T-helper 1 cell treated with Interleukin-12 subunit alpha and Interleukin-12 subunit beta and Interleukin-4 antibody, amounts not matched to agents 30 ng/mL and 1 ng/mL, for 36 hours (primary cell): Measurements from ENCODE around the gene STK11IP. TPM values are rescaled to one million over a fixed set of nuclear protein-coding genes. Genes with fewer than 3 reads are reported as not detected.

Experiments used
- intact Hi-C: fragments of 100-400 bp; cut with micrococcal nuclease; formaldehyde crosslinking; loops from one replicate; pipeline ENCODE4 v1.15.1; 2024
- total RNA-seq: library from RNA; stranded (reverse); gene quantifications from 2 replicates; pipeline ENCODE4 v1.2.3, GENCODE V29; 2022

Gene STK11IP
- total RNA-seq, 1 donor from 2014 or later = 38.7 TPM

DNA sequence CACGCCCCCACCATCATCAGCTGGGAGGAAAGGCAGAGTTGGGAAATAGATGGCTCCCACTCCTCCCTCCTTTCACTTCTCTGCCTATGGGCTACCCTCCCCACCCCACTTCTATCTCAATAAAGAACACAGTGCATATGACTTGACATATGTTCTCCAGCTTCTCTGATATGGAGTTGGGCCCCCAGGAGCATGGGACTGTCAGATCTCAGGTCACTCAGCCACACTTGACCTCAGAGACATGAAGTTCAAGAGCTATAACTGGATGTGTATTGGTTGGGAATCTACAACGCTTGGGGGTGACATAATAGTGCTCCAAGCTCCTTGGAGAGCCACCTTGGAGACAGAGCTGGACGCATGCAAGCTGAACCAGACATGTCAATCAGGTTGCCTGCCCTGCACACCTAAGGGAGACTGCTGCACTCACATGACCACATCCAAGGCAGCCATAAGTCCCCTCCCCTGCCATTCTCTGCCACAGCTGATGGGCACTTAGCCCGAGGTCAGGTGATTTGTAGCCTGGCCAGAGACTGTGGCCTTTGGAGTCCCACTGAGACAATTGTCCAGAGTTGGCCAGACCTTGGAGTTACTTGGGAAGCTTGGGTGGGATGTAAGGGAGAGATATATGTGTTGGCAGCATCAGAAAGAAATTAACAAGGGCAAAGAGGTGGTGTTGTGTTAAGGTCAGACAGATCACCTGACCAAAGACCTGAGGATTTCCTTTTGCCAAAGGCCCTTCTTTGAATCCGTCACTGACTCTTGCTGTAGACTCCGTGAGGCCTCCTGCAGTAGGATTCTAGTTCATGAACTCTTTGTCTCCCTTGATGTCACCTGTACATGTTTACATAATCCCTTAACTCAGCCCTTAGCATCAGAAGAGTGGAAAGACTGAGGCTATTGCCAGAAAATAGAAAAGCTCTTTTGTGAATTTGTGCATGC lies 21.8 kb upstream of the STK11IP start:
- intact Hi-C loops = no loop called here

DNA sequence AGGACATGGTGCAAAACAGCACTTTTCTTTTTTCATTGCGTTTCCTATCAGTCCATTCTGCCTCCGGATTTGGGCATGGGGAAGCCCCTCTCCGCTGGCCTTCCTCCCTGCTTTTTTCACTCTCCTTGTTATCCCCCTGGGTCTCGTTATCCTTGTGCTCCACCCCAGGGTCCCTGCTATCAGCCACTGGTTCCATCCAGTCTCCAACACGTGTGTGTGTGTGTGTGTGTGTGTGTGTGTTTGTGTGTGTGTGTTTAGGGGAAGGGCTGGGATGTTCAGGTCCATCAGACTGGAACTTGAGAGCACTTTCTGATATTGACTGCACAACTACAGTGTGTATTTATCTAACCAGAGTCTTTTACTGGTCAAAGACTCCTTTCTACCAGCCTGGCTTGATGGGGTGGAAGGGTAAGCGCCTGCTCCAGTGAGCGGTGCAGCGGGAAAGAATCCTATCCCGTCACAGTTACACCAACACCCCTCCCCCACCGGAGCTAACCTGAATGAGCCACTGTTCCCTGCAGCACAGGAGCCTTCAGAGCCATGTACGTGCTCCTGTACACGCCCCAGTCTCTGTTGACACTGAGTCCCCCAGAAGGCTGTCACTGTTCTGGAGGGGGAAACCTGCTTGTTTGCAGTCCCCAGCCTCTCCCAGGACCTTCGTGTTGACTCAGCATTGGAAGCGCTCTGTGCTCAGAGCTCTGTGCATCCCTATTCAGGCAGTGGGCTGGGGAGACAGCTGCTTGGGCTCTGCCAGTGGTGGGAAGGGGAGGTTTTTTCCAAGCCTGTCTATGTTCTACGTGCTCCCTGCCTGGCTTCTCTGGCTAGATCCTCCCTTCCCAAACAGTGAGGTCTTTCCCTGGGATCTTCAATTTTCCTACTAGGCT lies 20.9 kb upstream of the STK11IP start:
- intact Hi-C loops = no loop called here

- intact Hi-C loops = no loop called here
Measured at GRCh38 chr2:219578811-219579613, 18.6 kb upstream of the STK11IP start.

GRCh38 chr2:219581346-219581745 lies 16.3 kb upstream of the STK11IP start:
- intact Hi-C loops = no loop called here

DNA sequence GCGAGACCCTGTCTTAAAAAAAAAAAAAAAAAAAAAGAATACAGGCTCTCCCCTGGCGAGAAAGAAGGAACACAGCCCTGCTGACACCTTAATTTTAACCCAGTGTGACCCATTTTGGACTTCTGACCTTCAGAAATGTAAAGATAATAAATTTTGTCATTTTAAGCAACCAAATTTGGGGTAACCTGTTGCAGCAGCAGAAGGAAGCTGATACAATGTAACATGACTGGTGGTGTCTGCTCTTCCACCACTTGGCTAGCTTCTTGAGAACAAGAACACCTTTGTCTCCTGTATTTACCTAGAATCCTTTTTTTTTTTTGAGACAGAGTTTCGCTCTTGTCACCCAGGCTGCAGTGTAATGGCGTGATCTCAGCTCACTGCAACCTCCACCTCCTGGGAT lies 6.6 kb upstream of the STK11IP start:
- intact Hi-C loops = no loop called here

- intact Hi-C loops = no loop called here
Measured at GRCh38 chr2:219592736-219593135, 4.9 kb upstream of the STK11IP start.

- intact Hi-C loops = no loop called here
Measured at GRCh38 chr2:219593154-219593553, 4.5 kb upstream of the STK11IP start.

DNA sequence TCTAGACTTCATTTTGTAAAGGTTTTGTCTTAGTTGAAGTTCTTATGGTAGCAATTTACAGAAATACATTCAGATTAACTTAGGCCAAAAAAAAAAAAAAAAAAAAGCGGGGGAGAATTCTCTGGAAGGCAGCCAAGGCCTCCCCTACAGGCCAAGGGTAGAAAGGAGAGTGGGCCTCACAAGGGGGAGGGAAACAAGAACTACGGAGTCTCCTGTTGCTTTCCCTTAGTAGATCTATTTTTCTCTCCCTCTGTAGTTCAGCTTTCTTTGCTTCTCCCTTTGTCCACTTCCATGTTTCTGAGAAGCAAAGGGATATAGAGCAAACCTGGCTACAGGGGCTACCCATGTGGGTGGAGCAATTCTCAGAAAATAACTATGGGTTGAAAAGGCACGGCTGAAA lies 2.4 kb upstream of the STK11IP start:
- intact Hi-C loops = loop anchor here (5.0 kb wide), 3 partner anchors 368 to 1977 kb away; partner anchors contain the start of genes ANKZF1, ATG9A, BCS1L and EPHA4

DNA sequence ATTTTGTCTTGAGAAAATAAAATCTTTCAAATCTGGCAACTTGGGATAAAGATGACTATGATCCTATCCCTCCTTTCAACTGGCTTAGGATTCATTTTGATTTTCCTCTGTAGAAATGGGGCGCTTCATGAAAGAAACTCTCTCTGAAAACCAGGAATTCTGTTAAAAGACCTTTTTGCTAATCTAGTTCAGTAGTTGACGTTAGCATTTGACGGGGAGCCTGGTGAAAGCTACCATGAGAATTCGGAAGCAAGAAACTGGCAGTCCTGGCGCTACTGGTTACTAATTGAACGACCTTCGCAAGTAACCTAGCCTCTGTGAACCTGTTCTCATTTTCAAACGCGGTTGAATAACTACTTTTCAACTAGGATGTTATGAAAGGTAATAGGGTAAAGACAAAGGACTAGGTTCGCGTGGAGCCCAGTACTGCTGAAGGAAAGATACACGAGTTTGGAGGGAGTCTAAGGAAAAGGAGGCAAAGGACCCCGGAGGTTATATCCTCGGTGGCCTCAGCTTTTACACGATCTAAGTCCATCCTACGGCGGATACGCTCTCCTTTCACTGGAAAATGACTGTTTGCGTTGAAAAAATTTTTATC lies 604 bp upstream of the STK11IP start:
- intact Hi-C loops = loop anchor here (1.0 to 5.0 kb wide), 12 partner anchors 45 to 1975 kb away; partner anchors contain the start of genes ANKZF1, ARPC2, ATG9A and BCS1L

DNA sequence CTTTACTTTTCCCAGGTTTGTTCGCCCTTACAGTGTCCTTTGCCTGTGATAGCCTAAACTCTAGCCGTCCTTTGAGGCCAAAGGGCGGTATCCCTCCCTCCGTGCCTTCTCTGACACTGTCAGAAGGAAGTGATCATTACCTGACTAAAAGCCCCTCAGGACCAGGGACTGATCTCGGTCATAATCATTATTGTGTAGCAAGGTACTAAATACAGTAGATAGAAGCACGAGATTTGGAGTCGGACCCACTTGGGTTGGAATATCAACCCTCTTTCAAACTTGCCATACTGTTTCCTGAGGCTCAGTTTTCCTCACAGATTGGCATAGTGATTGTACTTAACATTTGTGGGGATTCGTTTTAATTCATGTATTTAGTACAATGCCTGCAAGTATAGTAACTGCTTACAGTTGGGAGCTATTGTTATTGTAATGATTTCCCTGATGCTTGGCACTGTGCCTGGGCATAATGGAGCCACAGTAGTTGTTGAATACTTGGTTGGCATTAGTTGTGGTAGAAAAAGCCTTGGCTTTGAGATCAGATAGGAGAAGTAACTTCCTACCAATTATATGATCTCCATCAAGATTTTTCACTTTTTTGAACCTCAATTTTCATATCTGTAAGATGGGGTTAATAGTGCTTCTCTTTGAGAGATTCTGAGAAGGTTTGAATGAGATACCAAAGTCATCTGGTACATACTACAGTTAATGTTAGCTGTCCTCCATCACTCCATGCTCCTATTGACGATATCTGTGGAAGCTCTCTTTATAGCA lies 836 bp downstream of the STK11IP start:
- intact Hi-C loops = loop anchor here (1.0 to 5.0 kb wide), 6 partner anchors 46 to 1974 kb away; partner anchors contain the start of genes ANKZF1, ATG9A, BCS1L and CNOT9

DNA sequence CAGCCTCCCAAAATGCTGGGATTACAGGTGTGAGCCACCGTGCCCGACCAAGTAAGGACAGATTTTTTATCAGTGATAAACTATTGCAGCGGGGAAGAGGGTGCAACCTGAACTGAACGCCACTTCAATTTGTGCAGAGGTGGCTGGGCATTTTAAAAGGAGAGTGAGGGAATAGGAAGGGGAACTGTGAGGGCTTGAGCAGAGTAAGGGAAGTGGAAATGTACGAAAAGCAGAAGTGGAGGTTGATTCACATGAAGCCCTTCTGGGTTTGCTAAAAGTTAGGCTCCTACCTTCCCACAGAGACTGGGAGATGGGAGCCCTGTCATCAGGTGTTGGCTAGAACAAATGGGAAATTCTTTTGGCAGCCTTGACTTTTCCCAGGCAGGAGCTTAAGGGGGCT lies 6.1 kb downstream of the STK11IP start:
- intact Hi-C loops = no loop called here

DNA sequence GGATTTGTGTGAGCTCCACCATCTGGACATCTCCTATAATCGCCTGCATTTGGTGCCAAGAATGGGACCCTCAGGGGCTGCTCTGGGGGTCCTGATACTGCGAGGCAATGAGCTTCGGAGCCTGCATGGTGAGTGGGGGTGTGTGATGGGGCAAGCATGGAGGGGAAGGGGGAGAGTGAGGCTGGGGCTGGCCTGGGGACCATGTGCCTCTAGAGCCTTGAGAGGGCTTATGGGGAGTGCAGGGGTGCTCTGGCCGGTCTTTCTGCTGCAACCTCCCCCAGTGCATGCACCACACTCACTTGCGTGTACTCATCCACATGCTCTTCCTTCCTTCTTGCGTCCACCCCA lies 7.9 kb downstream of the STK11IP start:
- intact Hi-C loops = no loop called here

GRCh38 chr2:219607931-219608330 lies 10.3 kb downstream of the STK11IP start:
- intact Hi-C loops = no loop called here

GRCh38 chr2:219608399-219608964 lies 10.8 kb downstream of the STK11IP start:
- intact Hi-C loops = no loop called here

- intact Hi-C loops = no loop called here
Measured at GRCh38 chr2:219609149-219609750, 11.6 kb downstream of the STK11IP start.

DNA sequence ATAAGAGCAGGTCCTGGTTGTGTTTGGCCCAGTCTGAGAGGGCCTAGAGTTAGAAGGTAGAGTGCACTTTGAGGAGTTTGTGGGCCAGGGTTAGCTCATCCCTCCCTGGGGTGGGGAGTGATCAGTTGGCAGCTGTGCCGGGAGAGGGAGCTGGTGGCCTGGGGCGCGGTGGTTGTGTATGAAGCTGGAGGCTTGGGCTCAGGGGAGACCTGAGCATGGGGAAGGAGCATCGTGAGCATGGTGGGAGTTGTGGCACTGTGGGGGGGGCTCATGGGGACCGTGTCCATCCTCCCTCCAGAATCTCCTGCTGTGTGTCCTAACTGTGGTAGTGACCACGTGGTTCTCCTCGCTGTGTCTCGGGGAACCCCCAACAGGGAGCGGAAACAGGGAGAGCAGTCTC lies 13.6 kb downstream of the STK11IP start:
- intact Hi-C loops = no loop called here

GRCh38 chr2:219611866-219612576 lies 14.4 kb downstream of the STK11IP start:
- intact Hi-C loops = no loop called here

GRCh38 chr2:219612577-219613286 lies 15.1 kb downstream of the STK11IP start:
- intact Hi-C loops = no loop called here
